ENCODE results near the gene FXR2.
"Not testable (repeated sequence)": the region's sequence is repeated elsewhere in the genome, so short reads cannot be mapped to it uniquely, and the experiment has no call there.

Gene FXR2

DNA sequence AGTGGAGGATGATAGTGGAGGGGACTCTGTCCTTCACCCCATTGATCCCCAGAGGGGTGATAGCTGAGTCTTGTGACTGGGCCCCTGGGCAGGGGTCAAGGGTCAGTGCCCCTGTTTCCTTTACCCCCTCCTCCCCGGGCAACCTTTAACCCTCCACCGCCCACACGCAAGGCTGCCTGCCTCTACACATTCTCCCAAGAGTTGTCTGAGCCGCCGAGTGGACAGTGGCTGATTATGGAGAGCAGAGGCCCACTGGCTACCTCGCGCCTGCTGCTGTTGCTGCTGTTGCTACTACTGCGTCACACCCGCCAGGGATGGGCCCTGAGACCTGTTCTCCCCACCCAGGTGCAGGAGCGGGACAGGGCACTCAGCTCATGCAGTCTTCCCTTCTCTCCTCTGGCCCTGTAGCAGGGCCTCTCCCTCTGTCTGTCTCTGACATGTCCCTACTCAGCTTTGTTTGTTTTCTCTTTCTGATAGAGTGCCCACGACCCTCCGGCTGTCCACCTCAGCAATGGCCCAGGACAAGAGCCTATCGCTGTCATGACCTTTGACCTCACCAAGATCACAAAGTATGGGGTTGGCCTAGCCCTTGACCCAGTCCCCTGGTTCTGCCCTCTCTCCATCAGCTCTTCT lies 15.4 kb upstream of the FXR2 start, which contains the start of gene SHBG:
Gene SHBG, plus strand, starts transcription at position 197 of the 633 bp plus-strand sequence. Its CDS starts 38 bp downstream, at position 235.
- in situ Hi-C loops (cut with HindIII; ENCODE audit: low sequenced_read_pairs): no loop called here

DNA sequence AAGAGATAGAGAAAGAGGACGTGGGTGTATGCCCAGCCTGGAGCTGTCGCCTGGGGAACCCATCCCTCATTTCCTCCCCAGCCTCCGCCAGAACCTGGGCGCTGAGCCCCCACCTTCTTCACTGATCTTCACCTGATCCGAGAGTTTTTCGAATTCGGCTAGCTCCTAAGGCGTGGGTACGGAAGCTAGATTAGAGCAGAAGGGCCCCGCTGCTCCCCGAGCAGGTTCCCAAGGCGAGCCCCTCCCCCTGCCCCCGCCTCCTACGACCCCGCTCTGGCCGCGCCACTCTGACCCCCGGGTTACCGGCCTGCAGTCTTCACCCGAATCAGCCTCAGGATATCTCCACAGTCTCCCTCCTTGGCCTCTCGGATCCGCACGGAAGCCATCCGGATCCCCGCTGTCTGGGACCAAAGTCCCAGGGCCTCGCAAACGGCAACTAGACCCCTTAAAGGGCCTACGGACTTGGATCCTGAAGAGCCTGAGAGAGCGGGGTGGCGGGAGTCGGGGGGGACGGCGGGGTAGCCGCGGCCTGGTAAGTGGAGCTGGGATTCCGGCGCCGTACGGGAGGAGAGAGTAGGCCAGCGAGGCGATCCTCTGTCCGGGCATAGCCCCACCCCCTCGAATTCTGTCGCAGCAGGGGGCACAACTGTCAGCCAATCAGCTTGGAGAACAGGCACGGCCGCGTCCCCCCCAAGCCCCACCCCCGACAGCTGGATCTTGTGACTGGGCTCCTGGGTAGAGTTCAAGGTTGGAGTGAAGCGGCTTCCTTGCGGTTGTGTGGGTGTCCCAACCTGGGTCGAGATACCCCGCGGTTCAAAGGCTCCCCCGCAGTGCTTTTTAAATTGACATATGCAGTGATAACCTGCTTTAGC lies 12.8 kb upstream of the FXR2 start, which contains the start of gene SAT2:
Gene SAT2, minus strand, starts transcription at position 572 of the 872 bp plus-strand sequence. Its CDS starts 186 bp downstream, at position 386.
- in situ Hi-C loops (cut with HindIII; ENCODE audit: low sequenced_read_pairs): no loop called here

DNA sequence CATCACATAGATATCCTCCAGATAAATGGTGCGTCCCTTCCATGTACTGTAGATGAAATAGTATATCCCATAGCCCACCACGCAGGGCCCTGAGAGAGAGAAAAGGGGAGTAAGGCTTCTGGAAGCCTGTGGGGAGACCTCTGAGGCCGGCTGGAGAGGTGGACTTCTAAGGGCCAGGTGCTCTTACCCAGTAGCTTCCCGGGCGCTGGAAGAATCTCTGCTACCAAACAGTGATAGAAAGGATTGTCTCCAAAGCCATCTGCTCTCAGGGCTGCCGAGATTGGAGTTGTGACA lies 12.2 kb upstream of the FXR2 start:
- in situ Hi-C loops (cut with HindIII; ENCODE audit: low sequenced_read_pairs): no loop called here

DNA sequence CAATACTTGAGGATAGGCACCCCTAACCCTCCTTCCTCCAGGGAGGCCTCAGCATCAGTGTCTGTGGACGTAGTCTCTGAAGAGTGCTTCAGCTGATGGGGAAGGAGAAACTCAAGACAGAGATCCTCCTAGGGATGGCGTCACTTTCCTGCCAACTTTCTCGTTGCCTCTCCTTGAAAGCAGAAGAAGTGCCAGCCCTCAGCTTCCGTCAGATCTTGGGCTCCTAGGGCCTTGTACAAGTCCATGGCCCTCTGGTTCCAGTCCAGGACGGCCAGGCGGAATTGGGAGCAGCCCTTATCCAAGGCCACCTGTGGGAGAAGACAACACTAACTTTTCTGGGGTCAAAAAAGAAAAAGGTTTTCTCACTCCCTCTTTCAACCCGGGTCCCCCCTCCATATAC lies 11.6 kb upstream of the FXR2 start:
- in situ Hi-C loops (cut with HindIII; ENCODE audit: low sequenced_read_pairs): no loop called here

DNA sequence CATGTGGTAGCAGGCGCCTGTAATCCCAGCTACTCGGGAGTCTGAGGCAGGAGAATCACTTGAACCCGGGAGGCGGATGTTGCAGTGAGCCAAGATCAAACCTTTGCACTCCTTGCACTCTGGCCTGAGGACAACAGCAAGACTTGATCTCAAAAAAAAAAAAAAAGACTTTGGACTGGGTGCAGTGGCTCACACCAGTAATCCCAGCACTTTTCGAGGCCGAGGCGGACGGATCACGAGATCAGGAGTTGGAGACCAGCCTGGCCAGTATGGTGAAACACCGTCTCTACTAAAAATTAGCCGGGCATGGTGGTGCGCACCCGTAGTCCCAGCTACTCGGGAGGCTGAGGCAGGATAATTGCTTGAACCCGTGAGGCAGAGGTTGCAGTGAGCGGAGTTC lies 11.1 kb upstream of the FXR2 start:
- in situ Hi-C loops (cut with HindIII; ENCODE audit: low sequenced_read_pairs): not testable (repeated sequence)

DNA sequence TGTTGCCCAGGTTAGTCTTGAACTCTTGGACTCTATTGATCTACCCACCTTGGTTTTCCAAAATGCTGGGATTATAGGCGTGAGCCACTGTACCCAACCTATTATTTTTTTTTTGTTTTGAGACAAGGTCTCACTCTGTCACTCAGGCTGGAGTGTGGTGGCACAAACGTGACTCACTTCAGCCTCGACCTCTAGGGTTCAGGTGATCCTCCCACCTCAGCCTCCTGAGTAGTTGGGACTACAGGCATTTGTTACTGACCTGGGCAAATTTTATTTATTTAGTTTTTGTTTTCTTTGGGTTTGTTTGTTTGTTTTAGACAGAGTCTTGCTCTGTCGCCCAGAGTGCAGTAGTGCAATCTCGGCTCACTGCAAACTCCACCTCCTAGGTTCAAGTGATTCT lies 9.0 kb upstream of the FXR2 start:
- in situ Hi-C loops (cut with HindIII; ENCODE audit: low sequenced_read_pairs): no loop called here

DNA sequence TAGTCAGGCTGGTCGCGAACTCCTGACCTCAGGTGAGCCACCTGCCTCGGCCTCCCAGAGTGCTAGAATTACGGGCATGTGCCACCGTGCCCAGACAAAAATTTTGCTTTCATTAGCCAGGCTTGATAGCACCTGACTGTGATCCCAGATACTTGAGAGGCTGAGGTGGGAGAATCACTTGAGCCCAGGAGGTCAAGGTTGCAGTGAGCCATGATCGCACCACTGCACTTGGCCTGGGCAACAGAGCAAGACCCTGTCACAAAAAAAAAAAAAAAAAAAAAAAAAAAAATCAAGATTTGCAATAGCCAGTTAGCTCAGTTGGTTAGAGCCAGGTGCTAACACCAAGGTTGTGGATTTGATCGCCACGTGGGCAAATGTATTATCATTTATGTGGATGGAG lies 6.1 kb upstream of the FXR2 start:
- in situ Hi-C loops (cut with HindIII; ENCODE audit: low sequenced_read_pairs): no loop called here

DNA sequence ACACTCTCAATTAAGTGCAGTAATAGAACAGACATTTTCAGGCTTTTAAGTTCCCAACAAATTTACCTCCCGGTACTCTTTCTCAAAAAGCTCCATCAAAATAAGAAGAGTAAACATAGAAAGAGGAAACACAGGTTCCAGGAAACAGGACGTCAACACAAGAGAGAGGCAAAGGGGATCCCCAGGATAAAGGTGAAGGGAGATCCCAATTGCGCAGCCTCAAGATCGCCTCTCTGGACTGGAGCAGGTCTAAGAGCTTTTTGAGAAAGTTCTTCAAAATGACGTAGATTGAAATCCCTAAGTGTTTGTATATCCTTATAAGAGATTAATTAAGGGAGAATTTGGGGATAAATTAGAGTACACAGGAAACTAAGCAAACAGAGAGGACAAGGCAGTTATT lies 3.9 kb upstream of the FXR2 start:
- in situ Hi-C loops (cut with HindIII; ENCODE audit: low sequenced_read_pairs): no loop called here

DNA sequence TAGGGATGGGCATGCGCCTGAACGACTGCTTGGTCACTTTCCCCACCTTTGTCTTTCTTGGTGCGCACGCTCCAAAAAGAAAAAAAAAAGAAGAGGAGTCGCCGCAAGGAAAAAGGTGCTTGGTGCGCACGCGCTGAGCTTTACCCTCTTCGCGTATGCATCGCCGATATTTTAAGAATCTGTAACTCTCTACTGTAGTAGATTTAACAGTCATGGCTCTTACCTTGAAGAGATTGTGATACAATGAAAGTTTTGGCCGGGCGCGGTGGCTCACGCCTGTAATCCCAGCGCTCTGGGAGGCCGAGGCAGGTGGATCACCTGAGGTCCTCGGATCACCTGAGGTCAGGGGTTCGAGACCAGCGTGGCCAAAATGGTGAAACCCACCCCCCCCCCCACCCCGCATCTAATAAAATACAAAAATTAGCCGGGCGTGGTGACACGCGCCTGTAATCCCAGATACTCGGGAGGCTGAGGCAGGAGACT lies 609 bp upstream of the FXR2 start:
- in situ Hi-C loops (cut with HindIII; ENCODE audit: low sequenced_read_pairs): no loop called here

DNA sequence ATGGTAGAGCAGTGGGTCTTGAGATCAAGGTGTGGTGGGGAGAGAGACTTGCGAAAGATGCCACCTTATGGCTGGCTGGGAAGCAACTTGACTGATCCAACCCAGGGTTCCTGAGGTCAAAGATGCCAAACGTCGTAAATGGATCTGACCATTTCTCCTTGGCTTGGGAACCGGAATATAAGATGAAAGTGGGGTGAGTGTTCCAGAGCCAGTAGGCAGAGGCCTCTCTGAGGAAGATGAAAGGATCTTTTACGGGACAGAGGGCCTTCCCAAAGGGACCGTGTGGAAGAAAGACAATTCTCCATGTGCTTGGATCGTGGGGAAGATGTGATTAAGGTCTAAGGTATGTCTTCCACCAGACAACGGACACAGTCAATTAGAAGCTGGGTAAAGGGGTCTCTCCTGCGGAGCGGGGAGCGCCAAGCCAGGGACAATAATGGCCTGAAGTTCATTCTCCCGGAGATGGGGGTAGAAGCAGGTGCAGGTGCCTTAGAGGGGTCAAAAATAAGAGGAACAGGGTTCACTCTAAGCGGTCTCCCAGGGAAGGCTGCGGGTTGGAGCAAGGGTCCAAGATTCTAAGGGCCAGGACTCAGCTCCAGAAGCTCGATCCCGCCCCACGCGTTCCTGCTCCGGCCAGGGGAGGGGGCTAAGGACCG lies 800 bp downstream of the FXR2 start:
- in situ Hi-C loops (cut with HindIII; ENCODE audit: low sequenced_read_pairs): no loop called here

DNA sequence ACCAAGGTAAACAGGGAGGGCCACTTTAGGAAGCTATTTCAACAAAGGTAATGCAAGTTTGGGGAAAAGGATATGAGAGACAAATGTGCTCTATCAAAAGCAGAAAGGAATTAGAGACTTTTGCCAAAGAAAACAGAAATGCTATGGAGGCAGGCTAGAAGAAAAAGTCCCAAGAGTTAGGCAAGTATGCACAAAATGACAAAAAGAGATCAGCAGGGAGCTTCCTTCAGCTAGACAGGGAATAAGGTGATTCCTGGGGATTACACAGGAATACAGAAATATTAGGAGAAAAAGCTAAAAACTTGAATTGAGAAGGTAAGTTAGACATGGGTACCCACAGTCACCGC lies 2.4 kb downstream of the FXR2 start:
- in situ Hi-C loops (cut with HindIII; ENCODE audit: low sequenced_read_pairs): no loop called here

DNA sequence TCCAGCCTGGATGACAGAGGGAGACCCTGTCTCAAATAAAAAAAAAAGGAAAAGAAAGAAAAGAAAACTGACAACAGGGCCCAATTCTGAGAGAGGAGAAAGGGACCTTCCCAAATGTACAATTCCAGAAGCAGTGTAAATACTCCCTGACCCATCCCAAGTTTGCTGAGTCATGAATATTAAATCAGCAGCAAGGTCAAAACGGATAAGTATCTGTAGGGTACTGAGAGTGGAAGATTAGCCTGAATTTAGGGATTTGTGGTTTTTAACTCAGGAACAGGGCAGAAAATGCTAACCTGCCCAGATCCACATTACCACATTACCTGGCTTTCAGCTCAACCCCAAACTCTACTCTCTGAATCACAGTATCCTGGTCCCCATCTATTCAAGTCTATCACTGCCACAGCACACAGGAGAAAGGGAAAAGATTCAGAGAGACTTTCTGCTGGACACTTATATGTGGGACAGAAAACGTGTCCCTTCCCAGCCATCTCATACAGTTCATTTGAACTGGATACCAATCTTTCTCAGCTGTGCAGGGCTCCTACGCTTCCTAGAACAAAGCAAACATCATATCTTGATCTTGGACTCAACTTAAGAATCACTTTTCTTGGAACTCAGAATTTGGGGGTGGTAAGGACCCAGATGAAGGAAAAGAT lies 2.9 kb downstream of the FXR2 start:
- in situ Hi-C loops (cut with HindIII; ENCODE audit: low sequenced_read_pairs): no loop called here

DNA sequence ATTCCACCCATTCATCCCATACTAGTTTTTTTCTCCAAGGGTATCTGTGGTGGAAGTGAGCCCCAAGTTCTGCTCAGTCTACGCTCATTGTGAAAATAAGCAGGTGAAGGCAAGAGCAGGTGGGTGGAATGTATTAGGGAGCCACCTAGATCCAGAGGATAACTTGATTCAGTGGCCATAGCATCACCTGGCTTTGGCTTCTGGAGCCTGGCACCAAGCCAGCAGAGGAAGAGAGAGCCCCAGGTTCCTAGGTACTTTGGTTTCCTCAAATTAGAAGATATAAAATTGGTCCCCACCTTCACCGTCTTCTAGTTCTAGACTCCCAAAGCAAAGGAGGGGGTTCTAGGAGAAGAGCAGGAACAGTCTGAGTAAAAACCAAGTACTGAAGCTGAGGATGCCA lies 4.1 kb downstream of the FXR2 start:
- in situ Hi-C loops (cut with HindIII; ENCODE audit: low sequenced_read_pairs): no loop called here

DNA sequence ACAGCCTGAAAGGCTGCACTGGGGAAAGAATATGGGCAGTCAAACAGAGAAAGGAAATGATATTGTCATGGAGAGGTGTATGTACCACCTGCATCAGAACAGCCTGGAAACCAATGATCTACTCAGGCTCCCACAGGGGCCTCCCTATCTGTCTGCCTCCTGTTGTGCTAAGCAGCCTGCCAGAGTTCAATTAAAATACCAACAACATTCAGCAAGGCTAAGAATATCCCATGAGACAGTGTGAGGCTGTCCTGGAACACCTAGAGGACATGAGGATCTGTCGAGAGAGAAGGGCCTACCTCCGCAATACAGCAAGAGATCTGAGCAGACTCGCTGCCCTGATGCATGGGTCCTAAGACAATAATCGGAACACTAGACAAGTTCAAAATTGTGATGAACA lies 8.4 kb downstream of the FXR2 start:
- in situ Hi-C loops (cut with HindIII; ENCODE audit: low sequenced_read_pairs): no loop called here

DNA sequence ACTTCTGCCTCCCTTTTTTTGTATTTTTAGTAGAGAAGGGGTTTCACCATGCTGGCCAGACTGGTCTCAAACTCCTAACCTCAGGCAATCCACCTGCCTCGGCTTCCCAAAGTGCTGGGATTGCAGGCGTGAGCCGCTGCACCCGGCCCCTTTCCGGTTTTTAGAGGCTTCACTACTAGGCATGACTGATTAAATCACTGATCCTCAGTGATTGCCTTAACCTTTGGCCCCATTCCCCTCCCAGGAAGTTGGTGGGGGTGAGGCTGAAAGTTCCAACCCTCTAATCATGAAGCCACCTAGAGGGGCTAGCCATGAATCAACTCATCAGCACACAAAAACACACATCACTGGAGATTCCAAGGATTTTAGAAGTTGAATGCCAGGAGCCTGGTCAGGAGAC lies 17.1 kb downstream of the FXR2 start:
- in situ Hi-C loops (cut with HindIII; ENCODE audit: low sequenced_read_pairs): not testable (repeated sequence)

DNA sequence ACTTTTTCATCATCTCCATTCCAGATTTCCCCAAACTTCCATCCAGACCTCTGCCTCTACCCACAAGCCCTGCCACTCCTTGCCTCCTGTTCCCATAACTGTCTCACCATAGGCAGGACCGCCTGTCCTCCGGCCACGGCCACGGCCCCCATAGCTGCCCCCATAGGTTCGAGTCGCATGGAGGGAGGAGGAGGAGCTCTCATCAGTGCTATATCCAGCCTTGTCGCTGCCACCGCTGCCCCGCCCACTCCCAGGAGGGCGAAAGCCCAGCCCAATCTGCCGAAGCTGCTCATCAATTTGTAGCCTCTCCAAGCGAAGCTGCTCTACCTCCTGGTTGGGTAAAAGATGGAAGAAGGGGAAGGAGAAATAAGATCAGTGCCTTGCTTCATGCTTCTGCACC lies 21.4 kb downstream of the FXR2 start:
- in situ Hi-C loops (cut with HindIII; ENCODE audit: low sequenced_read_pairs): no loop called here

DNA sequence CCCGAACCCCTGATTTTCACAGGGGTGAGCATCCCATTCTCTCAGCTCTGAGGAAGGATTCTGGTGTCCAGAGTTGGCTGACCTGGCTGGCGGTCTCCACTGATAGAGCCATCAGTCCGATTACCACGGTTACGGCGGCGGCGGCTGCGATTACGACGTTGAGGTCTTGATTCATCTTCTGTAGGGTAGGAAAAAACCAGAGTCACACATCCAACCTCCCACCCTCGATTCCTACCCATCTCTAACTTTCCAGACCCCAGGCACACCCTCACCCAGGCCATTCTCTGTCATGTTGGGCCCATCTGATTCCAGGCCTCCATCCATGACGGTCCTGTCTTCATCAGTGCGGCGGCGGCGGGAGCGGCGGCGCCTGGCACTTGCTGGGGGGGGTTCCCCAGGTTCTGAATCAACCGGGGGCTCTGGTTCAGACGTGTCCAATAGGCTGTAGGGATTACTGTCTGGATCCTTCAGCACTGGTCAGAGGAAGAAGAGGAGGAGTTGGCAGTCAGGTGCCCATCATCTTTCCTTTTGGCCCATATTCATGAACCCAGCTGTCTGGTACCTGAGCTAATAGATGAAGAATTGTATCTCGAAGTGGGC lies 22.2 kb downstream of the FXR2 start:
- in situ Hi-C loops (cut with HindIII; ENCODE audit: low sequenced_read_pairs): no loop called here

DNA sequence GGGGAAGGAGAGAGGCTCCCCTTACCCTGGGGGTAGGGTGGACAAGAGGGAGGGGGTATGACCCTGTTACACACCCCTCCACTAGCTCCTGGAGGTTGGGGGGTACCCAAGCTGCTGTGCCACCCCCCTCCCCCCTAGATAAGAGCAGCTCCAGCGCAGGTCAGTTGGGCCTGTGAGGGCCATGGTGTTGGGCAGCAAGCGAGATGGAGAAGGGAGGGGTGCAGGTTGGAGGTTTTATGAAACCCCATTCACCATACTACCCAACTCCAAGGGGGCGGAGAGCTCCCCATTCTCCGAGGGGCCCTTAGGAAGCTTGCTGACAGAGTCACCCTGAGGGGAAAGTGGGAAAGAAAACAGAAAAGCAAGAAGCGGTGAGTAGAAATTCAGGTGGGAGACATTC lies 23.1 kb downstream of the FXR2 start:
- in situ Hi-C loops (cut with HindIII; ENCODE audit: low sequenced_read_pairs): no loop called here

DNA sequence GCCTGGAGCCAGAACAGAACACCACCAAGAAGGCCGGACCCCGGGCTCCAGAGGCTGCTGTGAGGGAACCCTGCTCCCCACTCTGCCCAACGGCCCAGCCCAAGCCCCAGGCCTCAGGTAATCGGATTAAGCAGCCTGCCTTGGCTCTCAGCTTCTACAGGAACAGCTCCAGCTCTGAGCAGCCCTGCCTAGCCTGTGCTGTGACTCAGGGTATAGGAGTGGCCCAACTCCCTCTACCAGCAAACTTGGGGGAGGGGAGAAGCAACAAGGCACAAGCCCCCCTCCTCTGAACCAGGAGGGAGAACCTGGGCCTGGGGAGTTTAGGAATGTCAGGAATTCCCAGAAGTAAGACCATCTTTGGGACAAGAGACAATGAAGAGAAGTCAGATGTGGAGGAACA lies 24.0 kb downstream of the FXR2 start:
- in situ Hi-C loops (cut with HindIII; ENCODE audit: low sequenced_read_pairs): no loop called here

DNA sequence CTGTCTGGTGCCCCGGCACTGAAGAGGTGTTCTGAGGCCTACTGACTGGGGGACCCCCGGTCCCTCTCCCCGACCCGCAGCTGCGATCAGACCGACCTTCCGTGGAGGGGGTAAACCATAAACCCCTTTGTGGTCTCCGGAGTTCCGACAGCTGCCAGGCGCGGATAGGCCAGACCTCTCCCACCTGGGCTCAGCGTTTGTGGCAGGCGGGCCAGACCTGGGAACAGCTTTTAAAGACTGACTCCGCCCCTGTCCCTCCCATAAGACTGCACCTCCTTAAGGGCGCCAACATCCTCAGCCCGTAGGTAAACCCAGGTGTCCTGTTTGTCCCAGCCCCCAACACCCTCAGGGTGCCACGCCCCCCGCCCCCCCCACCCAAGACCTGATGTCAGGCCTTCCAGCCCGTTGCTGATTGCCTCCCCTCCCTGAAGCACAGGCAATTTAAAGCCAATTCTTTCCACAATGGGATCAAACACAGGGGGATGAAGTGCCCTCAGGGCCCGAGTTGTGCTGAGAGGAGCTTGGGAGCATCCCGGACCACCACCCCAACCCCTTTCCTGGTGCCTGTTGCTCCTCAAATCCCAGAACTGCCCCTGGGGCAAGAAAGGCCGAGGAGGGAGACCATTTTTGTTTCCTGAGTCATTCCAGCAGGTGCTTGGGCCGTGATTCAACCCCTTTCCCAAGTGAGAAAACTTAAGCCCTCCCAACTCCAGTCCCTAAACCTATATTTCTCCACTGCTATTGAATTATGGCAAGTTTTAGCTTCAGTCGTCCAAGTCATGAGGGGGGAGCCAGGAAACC lies 24.6 kb downstream of the FXR2 start, which contains the start of gene SOX15:
Gene SOX15, minus strand, starts transcription at position 204 of the 801 bp plus-strand sequence. CDS start 418 bp downstream, outside the sequence.
- in situ Hi-C loops (cut with HindIII; ENCODE audit: low sequenced_read_pairs): no loop called here
